ENCODE results near the gene MAML3.
A peak's percentile ranks its signal among the peaks of the same experiment; 100 is the strongest.

Gene MAML3

DNA sequence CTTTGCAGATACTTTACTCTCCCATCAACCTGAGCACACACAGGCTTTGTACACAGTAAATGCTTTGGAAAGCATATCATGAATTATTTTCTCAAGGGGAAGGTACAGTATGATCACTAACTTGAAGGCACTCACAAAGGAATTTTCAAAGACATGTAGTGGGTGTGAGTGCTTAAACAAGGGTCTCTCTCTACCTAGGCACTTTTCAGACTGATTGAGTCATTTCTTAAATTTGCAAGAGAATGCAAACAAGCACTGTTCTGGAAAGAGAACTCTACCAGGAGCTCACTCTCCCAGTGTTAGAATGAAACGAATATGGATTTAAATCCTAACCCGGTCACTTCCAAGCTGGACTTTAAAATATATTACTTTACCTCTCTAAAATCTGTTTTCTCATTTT is 85.7 kb downstream of the MAML3 start:
- no peak for DNase-seq

DNA sequence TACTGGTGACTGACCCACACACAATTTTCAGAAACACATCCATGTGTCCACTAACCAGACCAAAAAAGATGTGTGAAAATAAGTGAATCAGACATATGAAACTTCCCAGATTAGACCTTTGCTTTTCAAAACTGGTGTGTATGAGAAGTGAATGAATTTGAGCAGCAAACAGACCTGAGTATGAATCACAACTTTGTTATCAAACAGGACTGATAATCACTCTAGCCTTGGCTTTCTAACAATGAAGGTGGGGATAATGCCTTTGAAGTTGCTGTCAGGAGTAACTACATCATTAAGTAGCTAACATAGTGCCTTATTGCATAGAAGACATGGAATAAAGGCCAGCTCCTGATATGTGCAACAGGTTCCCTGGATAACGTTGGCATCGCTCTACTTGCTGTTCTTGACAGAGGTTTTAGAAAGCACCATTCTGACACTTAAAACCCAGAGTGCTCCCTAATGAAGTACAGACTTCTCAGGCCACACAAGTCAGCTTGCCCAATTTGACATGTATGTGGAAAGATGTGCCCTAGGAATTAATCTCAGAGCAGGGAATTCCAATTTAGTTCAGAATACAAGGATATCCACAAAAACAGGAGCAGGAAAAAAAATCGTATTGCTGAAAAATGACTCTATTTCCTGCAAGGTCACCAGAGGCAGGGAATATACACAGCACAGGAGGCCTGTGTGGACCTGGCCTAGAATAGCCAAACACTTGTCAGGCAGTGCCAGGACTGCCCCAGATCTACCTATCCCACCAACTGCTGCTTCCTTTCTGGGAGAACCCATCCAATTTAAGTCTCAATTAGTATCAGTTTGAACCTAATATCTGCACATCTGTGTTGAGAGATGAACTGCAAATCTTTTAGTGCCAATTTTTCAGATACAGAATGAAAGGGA is 87.7 kb downstream of the MAML3 start:
- DNase-seq: no peak

DNA sequence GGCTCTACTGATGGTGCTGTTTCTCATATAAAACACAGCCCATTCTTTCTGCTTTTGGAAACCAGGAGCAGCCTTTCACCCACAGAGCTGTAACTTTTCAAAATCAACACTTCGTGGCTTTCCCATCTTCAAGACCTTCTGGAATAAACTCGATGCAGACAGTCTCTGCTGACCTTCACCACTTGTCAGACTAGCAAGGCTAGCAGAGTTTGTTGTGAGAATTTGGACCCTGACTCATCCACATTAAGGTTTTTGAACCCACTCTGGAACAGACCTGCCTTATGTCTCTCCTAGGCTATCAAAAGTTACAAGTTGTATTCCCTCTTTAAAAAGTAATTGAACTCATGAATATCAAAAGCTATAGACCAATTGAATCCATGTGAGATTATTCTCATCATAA is 88.6 kb downstream of the MAML3 start:
- DNase-seq: no peak

DNA sequence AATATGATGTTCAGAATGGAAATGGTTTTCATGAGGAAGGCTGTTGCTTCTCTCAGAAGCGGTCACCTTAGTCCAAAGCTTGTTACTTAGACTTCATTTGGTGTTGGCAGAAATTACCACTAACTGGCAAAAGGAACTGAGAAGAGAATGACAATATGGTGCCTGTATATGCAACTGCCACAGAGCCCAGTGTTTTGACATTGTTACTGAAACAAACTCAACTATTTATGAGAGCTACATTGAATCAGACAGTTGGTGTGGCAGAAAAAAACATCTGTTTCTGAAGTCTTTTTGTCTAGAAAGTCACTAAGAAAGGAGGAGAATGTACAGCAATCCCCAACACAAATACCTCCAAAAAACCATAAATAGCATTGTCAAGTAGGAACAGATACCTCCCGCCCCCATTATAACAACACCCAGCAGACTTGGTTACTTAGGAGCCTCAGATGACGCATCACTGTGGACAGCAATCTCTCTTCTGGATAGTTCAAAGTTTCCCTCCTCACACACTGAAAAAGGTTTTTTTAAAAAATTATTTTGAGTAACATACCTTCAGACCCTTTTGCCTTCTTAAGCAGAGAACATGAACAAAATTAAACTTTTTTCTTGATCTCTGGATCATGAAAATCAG is 92.2 kb downstream of the MAML3 start:
- DNase-seq: no peak

DNA sequence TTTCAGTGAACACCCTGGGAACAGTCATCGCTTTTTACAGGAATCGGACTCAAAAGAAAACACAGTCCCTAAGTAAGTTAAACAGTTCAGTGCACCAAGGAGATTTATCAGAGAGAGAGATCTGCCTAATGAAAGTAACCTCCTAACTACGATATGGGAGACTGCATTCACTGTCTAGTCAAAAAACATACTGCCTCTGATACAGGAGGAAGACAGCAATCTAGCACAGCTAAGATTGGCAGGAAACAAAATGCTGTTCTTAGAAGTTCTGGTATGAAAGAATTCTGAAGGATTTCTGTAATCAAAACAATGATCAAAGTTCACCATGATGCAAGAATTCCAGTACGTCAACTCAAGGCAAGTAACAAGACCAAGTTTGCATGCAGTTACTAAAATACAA is 92.8 kb downstream of the MAML3 start:
- DNase-seq: peak; percentile 24

DNA sequence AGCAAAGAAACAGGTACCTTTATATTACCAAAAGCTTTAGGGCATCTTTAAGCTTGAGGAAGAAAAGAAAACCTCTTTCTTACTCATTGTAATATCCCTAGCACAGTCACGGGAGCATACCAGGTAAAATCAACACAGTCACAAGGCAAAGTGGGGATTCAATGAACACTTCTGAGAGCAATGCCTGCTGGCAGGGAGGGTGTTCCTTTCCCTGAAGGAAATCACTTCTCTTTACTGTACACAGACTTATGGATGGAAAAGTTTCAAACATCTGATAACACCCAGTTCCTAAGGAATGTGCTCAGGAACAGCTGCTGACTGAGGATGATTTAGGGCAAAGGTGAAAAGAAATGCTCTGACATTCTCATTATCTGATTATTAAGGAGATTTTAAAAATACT is 94.8 kb downstream of the MAML3 start:
- DNase-seq: peak; percentile 6

DNA sequence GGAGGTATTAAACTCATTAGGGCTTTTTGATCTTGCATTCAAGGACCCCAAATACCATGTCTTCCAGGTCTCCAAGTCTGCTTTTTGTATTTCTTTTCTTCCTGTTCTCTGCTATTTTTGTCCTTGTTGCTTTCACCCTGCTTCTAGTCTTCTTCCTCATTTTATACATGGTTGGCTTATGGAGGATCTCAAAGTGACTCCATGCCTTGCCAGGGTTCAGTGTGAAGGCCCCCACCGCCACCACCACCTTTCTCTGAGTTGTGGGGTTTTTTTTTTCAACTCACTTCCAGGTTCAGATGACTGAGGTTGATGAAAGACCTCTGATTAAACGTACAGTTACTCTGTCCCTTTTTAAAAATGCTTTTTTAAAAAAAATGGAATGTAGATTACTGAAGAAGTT is 96.3 kb downstream of the MAML3 start:
- no peak for DNase-seq

DNA sequence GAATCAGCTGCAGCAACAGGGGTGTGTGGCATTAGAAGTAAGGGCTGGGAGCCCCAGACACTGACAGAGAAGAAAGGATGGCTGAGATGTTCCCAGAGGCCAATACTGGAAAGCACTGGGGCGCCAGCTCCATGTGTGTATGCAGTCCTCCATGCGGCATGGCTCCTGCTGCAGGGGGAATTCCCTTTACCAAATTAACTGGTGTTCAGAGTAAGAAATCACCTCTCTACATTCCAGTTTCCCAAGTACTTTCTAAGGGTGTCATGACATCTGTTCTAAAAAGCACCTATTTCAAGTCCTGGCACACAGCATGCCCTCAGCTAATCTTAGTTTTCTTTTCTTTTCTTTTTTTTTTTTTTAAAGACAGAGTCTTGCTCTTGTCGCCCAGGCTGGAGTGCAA is 98.0 kb downstream of the MAML3 start:
- DNase-seq: no peak

DNA sequence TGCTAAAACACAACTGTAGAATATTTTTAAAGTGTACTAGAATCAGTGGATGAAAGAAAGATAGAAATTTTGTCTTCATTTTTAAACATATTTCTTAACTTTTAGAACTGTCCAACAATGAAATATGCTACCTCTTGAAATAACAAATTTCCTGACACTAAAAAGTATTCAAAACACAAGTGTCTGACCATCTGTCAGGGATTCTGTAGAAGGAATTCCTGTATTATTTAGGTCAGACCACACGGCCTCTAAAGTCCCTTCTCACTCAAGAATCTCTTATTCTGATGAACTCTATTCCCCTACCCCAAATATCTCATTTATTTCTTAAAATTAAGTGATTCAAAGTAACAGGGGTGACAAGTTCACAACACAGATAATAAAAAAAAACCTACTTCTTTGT is 99.1 kb downstream of the MAML3 start:
- no peak for DNase-seq

DNA sequence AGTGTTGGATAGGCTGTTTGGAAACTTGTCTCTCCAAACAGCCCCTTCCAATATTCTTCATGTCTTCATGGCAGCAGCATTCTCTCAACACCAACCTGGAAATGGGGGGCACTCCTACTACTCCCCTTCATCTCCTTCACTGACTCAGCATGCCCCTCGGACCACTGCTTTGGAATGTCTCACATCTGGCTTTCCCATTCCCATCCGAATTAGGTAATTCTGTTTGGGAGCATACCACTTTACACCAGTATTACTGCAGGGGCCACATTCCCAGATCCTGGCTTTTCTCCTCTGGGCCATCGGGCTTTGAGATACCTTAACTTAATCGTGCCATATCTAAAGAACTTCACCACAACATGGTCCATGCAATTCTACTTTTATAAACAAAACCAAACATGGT is 100.8 kb downstream of the MAML3 start:
- no peak for DNase-seq

DNA sequence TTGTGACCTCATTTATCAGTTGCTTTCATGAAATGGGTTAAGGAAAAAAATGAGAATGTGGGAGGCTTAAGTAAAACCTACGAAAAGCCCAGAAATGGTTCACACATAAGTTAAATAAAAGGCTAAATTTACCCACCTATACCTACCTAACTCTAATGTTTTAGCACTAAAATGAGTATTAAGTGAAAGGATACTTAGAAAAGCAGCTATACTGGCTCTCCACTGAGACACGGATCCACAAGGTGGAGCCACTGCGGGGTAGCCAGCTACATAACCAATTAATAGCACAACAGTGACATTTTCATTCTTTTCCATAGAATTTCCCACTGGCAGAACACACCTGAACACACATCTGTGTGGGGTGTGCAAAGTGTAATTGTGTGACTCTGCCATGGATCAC is 101.9 kb downstream of the MAML3 start:
- peak; percentile 23 for DNase-seq

DNA sequence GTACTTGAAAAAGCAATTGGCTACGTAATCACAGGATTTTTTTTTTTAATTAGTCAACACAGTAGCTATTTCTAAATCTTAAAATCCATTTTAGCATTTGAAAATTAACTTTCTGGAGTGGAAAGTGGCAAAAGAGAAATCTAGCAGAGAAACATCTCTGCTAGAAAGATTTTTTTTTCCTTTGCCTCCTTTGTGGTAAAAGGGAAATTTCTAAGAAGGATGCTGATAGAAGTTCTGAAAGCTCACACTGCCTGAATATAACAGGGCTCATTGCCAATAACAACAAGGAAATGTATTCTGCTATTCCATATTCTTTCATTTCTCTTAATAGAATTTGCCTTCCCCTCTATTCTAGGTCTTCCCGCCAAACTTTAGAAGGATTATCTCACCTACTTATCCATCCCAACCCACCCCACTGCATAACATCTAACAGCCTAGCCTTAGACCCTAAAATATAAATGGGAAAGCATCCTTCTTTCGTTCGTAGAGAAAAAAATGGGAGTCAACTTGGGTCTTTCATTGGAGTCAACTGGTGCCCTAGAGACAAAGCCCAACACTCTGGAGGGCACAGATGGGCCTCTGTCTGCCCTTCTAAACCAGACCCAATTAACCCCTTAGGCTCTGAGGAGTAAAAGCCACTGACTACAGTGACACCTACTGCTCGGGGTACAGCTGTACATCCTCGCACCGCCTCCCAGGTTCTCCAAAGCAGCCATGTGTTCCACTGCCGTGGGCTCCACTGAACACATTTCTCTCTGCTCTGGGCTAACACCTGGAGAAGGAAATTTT is 103.9 kb downstream of the MAML3 start:
- peak; percentile 1 for DNase-seq

DNA sequence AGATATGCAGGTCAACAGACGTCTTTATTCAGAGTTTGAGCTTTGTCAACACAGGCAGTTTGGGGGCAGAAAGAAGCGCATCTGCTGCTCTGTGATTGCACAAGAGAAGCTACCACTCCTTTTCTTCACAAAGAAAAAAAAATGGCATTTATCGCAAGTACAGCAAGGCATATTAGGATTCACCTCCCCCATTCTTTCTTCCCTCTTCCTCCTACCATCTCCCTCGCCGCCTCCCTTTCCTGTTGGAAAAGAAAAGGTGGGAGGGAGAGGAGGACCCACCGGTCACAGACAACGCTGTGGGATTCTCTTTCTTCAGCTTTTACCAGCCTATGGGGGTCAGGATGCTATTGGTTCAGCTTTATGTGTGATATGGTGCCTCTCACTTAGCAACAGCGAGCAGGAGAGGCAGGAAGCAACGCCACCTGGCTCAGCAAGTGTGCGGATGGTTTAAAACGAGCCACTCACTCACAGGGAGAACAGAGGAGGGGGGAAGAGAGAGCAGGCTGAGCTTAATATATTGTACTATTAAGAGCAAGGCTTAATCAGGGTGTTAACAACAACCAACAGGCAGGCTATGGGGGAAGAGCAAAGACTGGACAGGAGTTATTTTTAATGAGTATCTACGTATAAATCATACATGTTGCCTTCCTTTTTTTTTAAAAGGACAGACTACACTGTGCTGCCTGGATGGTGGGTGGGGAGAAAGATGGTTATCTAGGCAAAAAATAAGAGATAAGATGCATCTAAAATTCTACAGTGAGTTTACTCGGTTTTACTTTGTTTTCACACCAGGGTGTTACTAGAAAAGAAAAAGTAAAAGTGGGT is 104.7 kb downstream of the MAML3 start:
- no peak for DNase-seq

DNA sequence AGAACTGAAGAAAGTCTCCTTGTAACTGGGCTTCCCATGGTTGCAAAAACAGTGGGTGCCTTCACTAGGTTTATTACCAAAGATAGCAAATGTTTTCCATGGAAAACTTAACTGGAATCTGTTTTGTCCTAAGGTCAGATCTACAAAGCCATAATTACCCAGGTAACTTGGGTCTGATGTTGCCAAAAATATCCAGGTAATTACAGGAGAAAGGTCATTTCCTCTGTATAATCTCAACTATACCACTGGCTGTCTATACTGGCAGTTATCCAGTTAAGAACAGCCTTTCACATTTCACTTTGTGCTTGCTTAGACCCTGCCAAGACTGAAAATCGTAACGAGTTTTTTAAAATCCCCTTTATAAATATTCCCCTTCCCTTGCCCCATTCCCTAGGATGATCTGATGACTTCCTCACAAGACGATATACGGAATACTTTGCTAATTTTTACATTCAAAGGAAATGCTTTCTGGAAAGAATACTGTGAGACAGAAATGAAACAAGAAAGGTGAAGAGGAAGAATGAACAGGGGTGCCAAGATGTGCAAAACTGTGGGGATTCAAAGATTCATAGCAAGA is 105.5 kb downstream of the MAML3 start:
- DNase-seq: no peak

DNA sequence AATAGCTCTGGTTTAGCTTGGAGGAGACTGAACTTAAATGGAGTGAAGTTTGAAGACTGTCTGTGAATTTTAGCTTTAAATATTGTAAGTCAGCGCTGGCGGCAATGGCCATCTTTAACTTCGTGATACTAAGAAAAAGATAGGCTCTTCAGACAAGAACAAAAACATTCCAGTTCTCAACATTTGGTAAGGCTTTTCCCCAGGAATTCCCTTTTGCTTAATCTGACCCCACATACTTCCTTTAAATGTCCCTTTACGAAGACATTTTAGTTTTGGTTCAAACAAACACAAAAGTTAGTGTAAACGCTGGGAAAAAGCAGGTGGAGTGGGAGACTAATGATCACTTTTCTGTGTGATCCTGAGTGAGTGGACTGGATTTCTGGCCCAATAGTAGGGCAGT is 106.2 kb downstream of the MAML3 start:
- no peak for DNase-seq

DNA sequence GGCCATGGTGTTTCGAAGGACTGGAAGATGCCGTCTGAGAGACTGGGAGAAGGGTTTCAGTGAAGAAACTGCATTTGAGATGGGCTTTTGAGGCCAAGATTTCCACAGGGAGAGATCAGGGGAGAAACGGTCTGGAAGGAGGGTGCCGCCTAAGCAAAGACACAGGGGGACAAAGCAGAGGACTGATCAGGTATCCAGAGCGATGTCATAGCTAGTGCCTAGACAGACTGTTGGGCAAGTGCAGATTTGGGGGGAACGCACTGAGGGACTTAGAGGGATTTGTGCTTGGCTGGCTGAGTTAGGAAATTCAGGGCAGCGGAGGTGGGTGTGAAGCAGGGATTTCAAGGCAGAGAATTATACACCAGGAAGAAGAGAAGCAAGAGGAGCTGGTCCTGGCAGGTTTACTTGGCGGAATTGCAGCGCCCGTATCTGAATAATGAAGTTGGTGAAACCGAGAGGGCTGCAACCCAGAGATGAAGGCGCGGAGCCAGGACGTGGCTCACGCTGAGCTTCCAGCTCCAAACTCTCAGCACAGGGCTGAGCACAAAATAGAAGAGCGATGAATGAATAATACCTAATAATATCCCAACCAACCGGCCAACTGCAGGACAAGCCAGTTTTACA is 106.9 kb downstream of the MAML3 start:
- DNase-seq: no peak

DNA sequence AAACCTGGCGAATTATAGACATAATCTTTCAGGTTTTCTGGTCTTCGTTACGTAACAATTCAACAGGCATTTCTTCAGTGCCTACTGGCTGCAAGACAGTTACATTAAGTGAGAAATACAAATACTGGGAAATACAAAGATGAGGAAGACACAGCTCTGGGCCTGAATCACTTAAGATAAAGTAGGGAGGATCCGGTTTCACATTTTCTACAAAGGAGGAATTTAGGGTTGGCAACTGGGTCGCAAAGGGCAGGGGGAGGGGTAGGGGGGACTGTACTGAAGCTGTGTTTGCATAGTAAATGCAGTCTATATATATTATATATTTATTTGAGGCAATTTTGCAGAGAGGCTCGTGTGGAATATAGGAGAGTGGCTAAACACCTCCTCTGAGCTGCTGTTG is 107.4 kb downstream of the MAML3 start:
- no peak for DNase-seq

DNA sequence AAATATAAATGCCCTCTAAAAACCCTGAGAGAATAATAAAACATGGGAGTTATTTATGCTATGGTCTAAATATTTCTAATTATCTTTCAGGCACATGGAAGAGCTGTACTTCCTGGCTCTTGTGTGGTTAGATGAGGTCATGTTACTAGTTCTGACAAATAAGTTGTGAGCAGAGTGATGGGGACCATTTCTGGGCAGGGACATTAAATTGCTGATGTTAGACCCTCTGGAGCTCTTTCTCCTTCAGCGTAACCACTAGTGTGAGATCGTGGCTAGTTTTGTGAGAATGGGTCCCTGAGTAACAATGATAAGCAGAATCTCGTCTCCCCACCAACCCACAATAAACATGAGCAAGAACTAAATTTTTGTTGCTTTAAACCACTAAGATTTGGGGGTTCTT is 108.0 kb downstream of the MAML3 start:
- DNase-seq: no peak

DNA sequence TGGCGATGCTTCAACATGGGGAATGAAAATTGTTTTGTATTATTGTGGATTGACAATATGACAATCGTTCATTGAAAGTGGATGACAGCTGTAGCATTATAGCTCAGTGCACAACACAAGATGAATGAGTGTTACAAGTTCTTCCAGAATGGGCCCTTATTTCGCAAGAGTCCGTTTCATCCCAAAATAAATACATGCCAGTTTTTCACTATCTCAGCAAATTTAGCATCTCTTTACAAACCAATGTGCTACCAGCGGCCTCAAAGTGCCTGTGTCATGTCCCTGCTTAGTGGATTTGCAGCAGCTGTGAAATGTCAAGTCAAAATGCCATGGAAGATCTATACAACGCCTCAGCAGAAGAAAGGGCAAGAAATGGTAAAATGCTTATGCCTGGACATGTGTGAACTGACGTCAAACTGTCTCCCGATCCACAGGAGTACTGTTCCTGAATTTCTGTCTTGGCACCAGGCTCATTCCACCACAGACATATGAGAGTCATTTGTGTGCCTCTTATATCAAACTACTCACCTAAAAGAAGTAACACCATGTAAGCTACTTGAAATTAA is 109.6 kb downstream of the MAML3 start:
- DNase-seq: no peak

DNA sequence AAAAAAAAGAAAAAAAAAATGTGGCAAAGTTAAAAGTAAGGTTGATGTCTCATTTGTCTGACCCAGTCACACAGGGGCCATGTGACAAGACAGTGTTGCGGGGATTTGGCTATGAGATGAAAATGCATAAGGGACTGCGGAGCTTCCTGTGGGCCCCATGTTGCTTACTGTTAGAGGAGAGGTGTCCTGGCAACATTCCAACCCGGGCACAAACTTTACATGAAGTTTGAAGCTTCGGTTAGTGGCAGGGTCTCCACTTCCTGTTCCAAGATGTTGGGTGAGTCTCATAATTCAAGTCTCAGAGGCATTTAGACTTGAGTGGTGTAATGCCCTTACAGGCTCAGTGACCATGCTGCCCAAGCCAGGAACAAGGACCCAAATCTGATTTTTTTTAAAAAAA is 111.3 kb downstream of the MAML3 start:
- DNase-seq: no peak

DNA sequence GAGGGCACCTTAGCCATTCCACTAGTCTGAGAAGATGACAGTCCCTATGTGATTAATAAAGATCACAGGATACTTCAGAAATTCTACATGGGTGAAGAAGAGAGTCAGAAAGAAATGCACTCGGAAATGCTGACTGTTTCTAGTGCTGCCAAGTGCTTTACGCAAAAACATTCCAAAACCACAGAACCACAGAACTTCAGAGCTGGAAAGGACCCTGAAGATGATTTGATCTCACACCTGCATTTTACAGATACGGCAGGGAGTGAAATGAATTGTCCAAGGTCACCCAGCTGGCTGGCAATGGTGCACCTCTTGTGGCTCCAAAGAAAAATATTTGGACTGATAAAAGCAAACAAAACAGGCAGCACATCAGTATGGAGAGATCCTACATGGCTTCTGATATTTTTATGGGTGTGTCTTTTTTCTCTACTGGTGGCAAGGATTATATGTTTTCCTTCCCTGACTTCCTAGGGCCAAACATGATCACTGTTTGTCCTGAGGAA is 115.9 kb downstream of the MAML3 start:
- DNase-seq: no peak
